Sigmoid colon (tissue), 7 donors: ENCODE measurements around the gene SNCAIP. TPM values are rescaled to one million over a fixed set of nuclear protein-coding genes. Genes with fewer than 3 reads are reported as not detected.

Experiments used
- DNase-seq: peaks from one replicate; pipeline ENCODE4 v3.0.0-alpha.2; 2019
- H3K27ac ChIP-seq, 4 donors: fragments of 200-600 bp; sonication (generic); one replicate each; pipeline ENCODE4 v1.5.1; 2016 to 2019; ENCODE audit warnings: mild to moderate bottlenecking in 1 of 4
- H3K27me3 ChIP-seq, 3 donors: fragments of 200-600 bp; sonication (generic); one replicate each; pipeline ENCODE4 v1.5.1; 2019; ENCODE audit warnings: mild to moderate bottlenecking in 1 of 3
- H3K36me3 ChIP-seq, 4 donors: fragments of 200-600 bp; sonication (generic); one replicate each; pipeline ENCODE4 v1.5.1; 2016 to 2019
- H3K4me1 ChIP-seq, 4 donors: fragments of 200-600 bp; sonication (generic); one replicate each; pipeline ENCODE4 v1.5.1; 2017 to 2019
- H3K4me3 ChIP-seq, 4 donors: fragments of 200-600 bp; sonication (generic); one replicate each; pipeline ENCODE4 v1.5.1; 2017 to 2019; ENCODE audit warnings: mild to moderate bottlenecking in 2 of 4, moderate library complexity in 1 of 4
- H3K9me3 ChIP-seq, 4 donors: fragments of 200-600 bp in 3 of 4; sonication (generic) in 3 of 4; one replicate each; pipeline versions ENCODE4 v1.5.1 to v1.6.1; 2013 to 2019
- EP300 ChIP-seq, 4 donors: sonication (generic); formaldehyde crosslinking; IDR thresholded peaks; one replicate each; pipeline ENCODE4 v1.6.1; 2017; ENCODE audit warnings: antibody characterized with exemption in 4 of 4
- POLR2A ChIP-seq, 2 donors: fragments of 450-650 bp; IDR thresholded peaks; one replicate each; pipeline ENCODE4 v1.6.1; 2016; ENCODE audit warnings: antibody characterized with exemption in 2 of 2, mild to moderate bottlenecking in 2 of 2, moderate library complexity in 2 of 2
- POLR2AphosphoS5 ChIP-seq, 4 donors: sonication (generic); formaldehyde crosslinking; IDR thresholded peaks; one replicate each; pipeline ENCODE4 v1.6.1; 2017; ENCODE audit warnings: antibody characterized with exemption in 4 of 4
- WGBS, 2 donors: extraction: QIAGEN DNeasy Blood & Tissue Kit; methylation state at CpG; one replicate each; pipeline ENCODE4 v1.1.7; 2013; 5-methylcytosine and 5-hydroxymethylcytosine counted together
- intact Hi-C: fragments of 100-400 bp; cut with DNase I; formaldehyde crosslinking; loops from one replicate; pipeline ENCODE4 v1.15.1; 2023
- polyA plus RNA-seq, 3 donors: library from polyadenylated mRNA; stranded (reverse); fragments of 200-250 nt; gene quantifications; one replicate each; pipeline ENCODE4 v1.2.3, GENCODE V29; 2013
- total RNA-seq, 4 donors: library from RNA; depleted of rRNA; stranded (reverse); fragments of >200 nt; gene quantifications; one replicate each; pipeline ENCODE4 v1.1.0, GENCODE V29; 2016
- TF ChIP-seq, protein P1 (sequence below), 4 experiments: fragments of 450-650 bp in 3 of 4; fragments of 200-600 bp in 1 of 4; IDR thresholded peaks; one replicate each; pipeline ENCODE4 v1.5.1; 2016 to 2019; ENCODE audit warnings: antibody characterized with exemption in 4 of 4, mild to moderate bottlenecking in 3 of 4, moderate library complexity in 2 of 4
- donor health status: healthy with polysubstance abuse.
- donor health status: Bipolar disorder and iron deficiency.
- donor health status: healthy.

SNCAIP gene
- total and polyA plus RNA-seq, 7 donors: 1.2 to 4.3 (median 3.2) TPM; not detected in 1

DNA sequence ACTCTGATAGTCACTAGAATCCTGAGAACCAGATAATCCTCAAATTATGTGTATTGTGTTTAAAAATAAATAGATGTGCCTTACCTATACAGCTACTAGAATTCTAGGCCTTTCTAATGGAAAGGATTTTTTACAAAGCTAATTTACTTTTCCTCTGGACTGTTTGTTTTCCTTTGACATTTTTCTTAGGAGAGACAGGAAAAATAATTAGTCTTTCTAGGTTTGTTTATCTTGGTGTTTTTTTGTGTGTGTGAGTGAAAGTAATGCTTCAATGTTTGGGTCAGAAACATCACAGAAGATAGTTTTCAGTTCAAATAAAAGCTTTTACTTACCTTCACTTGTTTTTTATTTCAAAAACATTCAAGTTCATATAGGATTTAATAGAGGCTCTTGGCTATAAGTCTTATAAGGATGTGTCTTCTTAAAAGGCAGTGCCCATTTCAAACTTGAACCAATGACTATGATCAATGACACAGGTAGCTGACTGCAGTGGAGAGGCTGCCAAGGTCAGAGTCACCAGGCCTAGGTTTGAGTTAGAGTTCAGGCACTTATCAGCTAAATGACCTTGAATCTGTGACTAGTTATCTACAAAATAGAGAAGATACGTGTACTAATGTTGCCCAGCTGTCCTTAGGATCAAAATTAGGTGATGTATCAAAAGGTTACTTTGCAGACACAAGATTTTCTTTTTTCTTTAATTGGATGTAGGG is 92.8 kb downstream of the SNCAIP start:
- TF ChIP-seq, protein P1, sequence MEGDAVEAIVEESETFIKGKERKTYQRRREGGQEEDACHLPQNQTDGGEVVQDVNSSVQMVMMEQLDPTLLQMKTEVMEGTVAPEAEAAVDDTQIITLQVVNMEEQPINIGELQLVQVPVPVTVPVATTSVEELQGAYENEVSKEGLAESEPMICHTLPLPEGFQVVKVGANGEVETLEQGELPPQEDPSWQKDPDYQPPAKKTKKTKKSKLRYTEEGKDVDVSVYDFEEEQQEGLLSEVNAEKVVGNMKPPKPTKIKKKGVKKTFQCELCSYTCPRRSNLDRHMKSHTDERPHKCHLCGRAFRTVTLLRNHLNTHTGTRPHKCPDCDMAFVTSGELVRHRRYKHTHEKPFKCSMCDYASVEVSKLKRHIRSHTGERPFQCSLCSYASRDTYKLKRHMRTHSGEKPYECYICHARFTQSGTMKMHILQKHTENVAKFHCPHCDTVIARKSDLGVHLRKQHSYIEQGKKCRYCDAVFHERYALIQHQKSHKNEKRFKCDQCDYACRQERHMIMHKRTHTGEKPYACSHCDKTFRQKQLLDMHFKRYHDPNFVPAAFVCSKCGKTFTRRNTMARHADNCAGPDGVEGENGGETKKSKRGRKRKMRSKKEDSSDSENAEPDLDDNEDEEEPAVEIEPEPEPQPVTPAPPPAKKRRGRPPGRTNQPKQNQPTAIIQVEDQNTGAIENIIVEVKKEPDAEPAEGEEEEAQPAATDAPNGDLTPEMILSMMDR (IDR thresholded peaks at IDR 0.05): no peak
- TF ChIP-seq POLR2AphosphoS5 (IDR thresholded peaks at IDR 0.05) (no peak), POLR2A (IDR thresholded peaks at IDR 0.05) (no peak), EP300 (IDR thresholded peaks at IDR 0.05) (no peak)
- Histone ChIP-seq H3K27ac (no peak overlapping the region), H3K4me1 (peaks cover 0 to 7% (median 3%) of the 10 kb centered on the region in 4 donors), H3K4me3 (no peak overlapping the region), H3K27me3 (no peaks in the 10 kb centered on the region), H3K36me3 (no peaks in the 10 kb centered on the region), H3K9me3 (no peaks in the 10 kb centered on the region)
- DNase-seq: no peak
- WGBS, 2 donors: 72 to 91% methylated on average over 1 of the region's 1 CpG
- intact Hi-C loops: no loop called here

DNA sequence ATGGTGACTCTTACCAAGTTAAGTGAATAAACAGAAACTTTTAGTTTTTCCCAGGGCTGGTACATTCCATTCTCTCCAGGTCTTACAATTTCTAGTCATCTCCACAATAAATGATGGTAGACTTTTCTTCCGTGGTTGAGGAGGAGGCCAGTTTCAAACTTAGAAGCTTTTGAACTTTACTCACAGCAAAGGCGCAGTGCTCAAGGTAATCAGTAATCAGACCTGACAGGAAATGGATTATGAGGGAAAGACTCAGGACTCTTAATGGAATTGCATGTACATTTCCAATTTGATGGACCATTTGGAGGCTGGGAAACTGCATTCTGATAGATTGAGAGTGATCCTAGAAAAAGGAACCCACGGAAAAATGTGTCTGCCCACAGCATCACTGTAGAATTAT is 93.7 kb downstream of the SNCAIP start:
- Histone ChIP-seq H3K4me3 (no peak overlapping the region), H3K4me1 (peaks cover 0 to 5% (median 2%) of the 10 kb centered on the region in 4 donors), H3K36me3 (no peaks in the 10 kb centered on the region), H3K27me3 (no peaks in the 10 kb centered on the region), H3K27ac (no peak overlapping the region), H3K9me3 (no peaks in the 10 kb centered on the region)
- intact Hi-C loops: no loop called here
- 65 to 85% methylated on average over 3 of the region's 3 CpGs for WGBS, 2 donors
- TF ChIP-seq, protein P1 (IDR thresholded peaks at IDR 0.05): no peak
- TF ChIP-seq POLR2AphosphoS5 (IDR thresholded peaks at IDR 0.05) (no peak), EP300 (IDR thresholded peaks at IDR 0.05) (no peak), POLR2A (IDR thresholded peaks at IDR 0.05) (no peak)
- DNase-seq: no peak

DNA sequence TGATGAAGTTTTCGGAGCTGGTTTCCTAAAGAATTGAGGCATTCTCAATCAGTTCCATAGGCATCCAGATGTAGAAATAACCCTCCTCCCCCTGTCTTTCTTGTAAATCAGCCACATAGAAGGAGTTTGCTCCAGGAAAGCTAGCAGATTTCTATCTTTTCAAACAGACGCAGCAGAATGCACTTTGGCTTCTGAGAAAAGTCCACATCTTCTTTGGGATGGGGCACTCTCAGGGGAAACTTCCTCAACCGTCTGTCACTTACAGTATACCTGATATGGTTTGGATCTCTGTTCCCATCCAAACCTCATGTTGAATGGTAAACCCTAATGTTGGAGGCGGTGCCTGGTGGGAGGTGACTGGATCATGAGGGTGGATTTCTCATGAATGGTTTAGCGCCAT is 94.1 kb downstream of the SNCAIP start:
- intact Hi-C loops: no loop called here
- WGBS, 2 donors: 95 to 96% methylated on average over 5 of the region's 5 CpGs

DNA sequence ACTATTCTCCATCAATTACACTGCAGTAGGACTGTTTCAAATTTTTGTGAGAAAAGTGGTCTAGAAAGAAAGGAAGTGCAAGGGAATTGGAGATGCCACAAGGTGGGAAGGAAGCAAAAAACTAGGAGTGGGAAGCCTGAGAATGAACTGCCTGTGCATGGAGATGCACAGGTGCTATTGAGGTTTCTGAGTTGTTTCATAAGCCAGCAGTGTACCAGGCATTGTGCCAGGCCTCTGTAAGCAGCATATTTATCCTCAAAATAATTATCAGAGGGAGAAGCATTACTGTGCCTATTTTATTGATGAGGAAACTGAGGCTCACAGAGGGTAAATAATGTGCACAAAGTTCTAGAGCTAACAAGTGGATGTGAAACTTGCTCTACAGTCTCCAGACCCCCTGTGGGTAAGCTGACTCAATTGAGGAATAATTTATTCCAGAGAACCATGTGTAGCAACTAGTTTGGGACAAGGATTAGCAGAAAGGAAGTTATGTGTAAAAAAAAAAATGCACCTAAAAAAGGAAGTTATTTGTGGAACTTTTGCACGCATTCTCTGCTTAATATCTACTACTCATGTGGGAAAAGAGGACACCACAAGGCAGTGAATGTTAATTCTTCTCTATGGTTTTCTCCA is 96.7 kb downstream of the SNCAIP start:
- TF ChIP-seq EP300 (IDR thresholded peaks at IDR 0.05) (no peak), POLR2A (IDR thresholded peaks at IDR 0.05) (no peak), POLR2AphosphoS5 (IDR thresholded peaks at IDR 0.05) (no peak)
- TF ChIP-seq, protein P1 (IDR thresholded peaks at IDR 0.05): no peak
- Histone ChIP-seq H3K9me3 (no peaks in the 10 kb centered on the region), H3K4me3 (no peak overlapping the region), H3K27me3 (no peaks in the 10 kb centered on the region), H3K27ac (no peak overlapping the region), H3K4me1 (no peaks in the 10 kb centered on the region), H3K36me3 (no peaks in the 10 kb centered on the region)
- DNase-seq: no peak
- 58 to 87% methylated on average over 1 of the region's 1 CpG for WGBS, 2 donors
- intact Hi-C loops: no loop called here

More for the DNA sequence above, 94.1 kb downstream of the SNCAIP start:
- Histone ChIP-seq H3K27ac (no peak overlapping the region), H3K36me3 (no peaks in the 10 kb centered on the region), H3K9me3 (no peaks in the 10 kb centered on the region), H3K27me3 (no peaks in the 10 kb centered on the region), H3K4me3 (no peak overlapping the region), H3K4me1 (peaks cover 0 to under 1% (median under 1%) of the 10 kb centered on the region in 4 donors)
- TF ChIP-seq, protein P1 (IDR thresholded peaks at IDR 0.05): no peak
- TF ChIP-seq EP300 (IDR thresholded peaks at IDR 0.05) (no peak), POLR2A (IDR thresholded peaks at IDR 0.05) (no peak), POLR2AphosphoS5 (IDR thresholded peaks at IDR 0.05) (no peak)
- DNase-seq: no peak
